Activated CD4-positive, alpha-beta T cell treated with anti-CD3 and anti-CD28 coated beads, Interleukin-2, amount 10 ng/mL, durations not matched to agents 24 days and 14 days (primary cell): ENCODE data around the gene DIP2C. TPM values are rescaled to one million over a fixed set of nuclear protein-coding genes. Genes with fewer than 3 reads are reported as not detected.

Experiments used
- DNase-seq: peaks from one replicate; pipeline ENCODE4 v3.0.0; 2022
- H3K27ac Mint-ChIP-seq: one replicate; pipeline ENCODE4 v1.8.0; 2022; ENCODE audit warnings: mild to moderate bottlenecking, mixed read lengths
- H3K27me3 Mint-ChIP-seq: one replicate; pipeline ENCODE4 v1.8.0; 2022; ENCODE audit warnings: mixed read lengths
- H3K36me3 Mint-ChIP-seq: one replicate; pipeline ENCODE4 v1.8.0; 2022; ENCODE audit warnings: low read depth, mild to moderate bottlenecking, mixed read lengths
- H3K4me1 Mint-ChIP-seq: one replicate; pipeline ENCODE4 v1.8.0; 2021; ENCODE audit warnings: mixed read lengths
- H3K4me3 Mint-ChIP-seq: one replicate; pipeline ENCODE4 v1.8.0; 2022; ENCODE audit warnings: mild to moderate bottlenecking, moderate library complexity, mixed read lengths
- H3K9me3 Mint-ChIP-seq: one replicate; pipeline ENCODE4 v1.8.0; 2021; ENCODE audit warnings: mixed read lengths
- intact Hi-C: fragments of 100-400 bp; cut with micrococcal nuclease; formaldehyde crosslinking; loops from one replicate; pipeline ENCODE4 v1.15.1; 2023
- total RNA-seq: library from RNA; stranded (reverse); gene quantifications from 2 replicates; pipeline ENCODE4 v1.2.3, GENCODE V29; 2022

Gene DIP2C
- total RNA-seq, 1 donor from 2014 or later: 1.4 TPM

DNA sequence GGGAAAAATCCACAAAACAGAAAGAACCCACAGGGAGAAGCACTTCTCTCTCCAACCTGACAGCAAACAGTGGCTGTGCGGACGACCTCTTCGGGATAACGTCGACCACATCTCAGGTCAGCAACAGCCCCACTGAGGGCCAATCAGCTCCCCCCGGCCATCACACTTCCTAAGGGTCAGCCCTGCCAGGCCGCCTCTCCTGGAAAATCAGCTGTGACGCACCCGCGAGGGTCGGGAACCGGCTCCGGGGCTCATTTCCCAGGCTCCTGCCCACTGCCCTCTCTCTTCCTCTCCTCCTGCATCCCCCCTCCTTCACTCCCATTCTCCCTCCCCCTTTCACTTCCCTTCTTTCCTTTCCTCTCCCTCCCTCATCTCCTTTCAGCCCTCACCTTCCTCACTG lies 118.3 kb downstream of the DIP2C start:
- Mint-ChIP-seq H3K27me3 (peaks cover 4% of the 10 kb centered on the region), H3K4me3 (no peak overlapping the region), H3K36me3 (no peaks in the 10 kb centered on the region), H3K27ac (no peak overlapping the region), H3K4me1 (no peaks in the 10 kb centered on the region), H3K9me3 (no peaks in the 10 kb centered on the region)
- DNase-seq: no peak
- intact Hi-C loops: no loop called here

GRCh38 chr10:570628-571163 lies 118.8 kb downstream of the DIP2C start:
- Mint-ChIP-seq H3K27me3 (peaks cover 4% of the 10 kb centered on the region), H3K27ac (no peak overlapping the region), H3K9me3 (no peaks in the 10 kb centered on the region), H3K4me3 (no peak overlapping the region), H3K36me3 (no peaks in the 10 kb centered on the region), H3K4me1 (no peaks in the 10 kb centered on the region)
- intact Hi-C loops: no loop called here
- DNase-seq: no peak

- Mint-ChIP-seq H3K36me3 (no peaks in the 10 kb centered on the region), H3K4me3 (no peak overlapping the region), H3K27ac (no peak overlapping the region), H3K4me1 (no peaks in the 10 kb centered on the region), H3K9me3 (no peaks in the 10 kb centered on the region), H3K27me3 (peaks cover 4% of the 10 kb centered on the region)
- no peak for DNase-seq
- intact Hi-C loops: no loop called here
These were observed 119.4 kb downstream of the DIP2C start for GRCh38 chr10:569961-570627.

DNA sequence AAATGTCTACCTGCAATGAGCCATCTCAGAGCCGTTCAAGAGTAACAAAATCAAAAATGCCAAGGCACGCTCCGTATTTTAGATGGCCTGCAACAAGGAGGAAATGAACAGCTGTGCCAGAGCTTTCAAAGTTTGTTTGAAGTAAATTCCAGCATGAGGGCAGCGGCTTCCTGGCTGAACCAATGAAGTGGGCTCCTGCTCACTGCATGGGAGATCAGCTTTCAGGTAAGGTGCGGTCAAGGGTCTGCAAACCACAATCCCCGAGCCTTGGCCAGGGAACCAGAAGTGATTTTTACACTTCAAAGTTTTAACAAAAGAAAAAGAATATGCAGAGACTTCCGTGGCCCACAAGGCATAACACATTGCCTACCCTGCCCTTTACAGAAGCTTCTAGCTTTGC lies 120.6 kb downstream of the DIP2C start:
- peaks cover 6% of the 10 kb centered on the region for H3K9me3 Mint-ChIP-seq

DNA sequence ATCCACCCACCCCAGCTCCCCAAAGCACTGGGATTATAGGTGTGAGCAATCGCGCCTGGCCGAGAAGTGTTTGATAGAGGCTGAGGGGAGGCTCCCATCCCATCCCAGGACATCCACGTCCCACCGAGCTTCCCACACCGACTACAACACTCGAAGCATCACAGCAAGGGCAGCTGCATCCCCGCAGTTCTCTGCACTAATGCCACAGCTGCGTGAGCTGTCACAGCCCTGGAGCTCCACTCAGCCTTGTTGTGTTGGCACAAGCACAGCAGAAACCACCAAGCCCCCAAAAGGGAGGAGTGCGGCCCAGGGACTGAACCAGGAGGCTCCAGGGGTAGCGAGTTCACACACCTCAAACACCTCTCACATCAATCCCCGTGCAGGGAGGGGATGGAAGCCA lies 121.6 kb downstream of the DIP2C start:
- intact Hi-C loops: no loop called here
- no peak for DNase-seq
- Mint-ChIP-seq H3K27ac (no peak overlapping the region), H3K36me3 (no peaks in the 10 kb centered on the region), H3K9me3 (peaks cover 8% of the 10 kb centered on the region), H3K4me3 (no peak overlapping the region), H3K4me1 (no peaks in the 10 kb centered on the region), H3K27me3 (peaks cover 4% of the 10 kb centered on the region)

More for the DNA sequence above, 120.6 kb downstream of the DIP2C start:
- Mint-ChIP-seq H3K27ac (no peak overlapping the region), H3K4me1 (no peaks in the 10 kb centered on the region), H3K27me3 (peaks cover 4% of the 10 kb centered on the region), H3K36me3 (no peaks in the 10 kb centered on the region), H3K4me3 (no peak overlapping the region)
- DNase-seq: no peak
- intact Hi-C loops: no loop called here

- peaks cover 8% of the 10 kb centered on the region for H3K9me3 Mint-ChIP-seq
- H3K4me3 Mint-ChIP-seq: no peak overlapping the region
- no peak overlapping the region for H3K27ac Mint-ChIP-seq
- intact Hi-C loops: no loop called here
- no peaks in the 10 kb centered on the region for H3K36me3 Mint-ChIP-seq
- DNase-seq: no peak
- no peaks in the 10 kb centered on the region for H3K4me1 Mint-ChIP-seq
- H3K27me3 Mint-ChIP-seq: no peaks in the 10 kb centered on the region
These were observed 123.1 kb downstream of the DIP2C start for GRCh38 chr10:566241-566885.

- Mint-ChIP-seq H3K4me3 (no peak overlapping the region), H3K9me3 (peaks cover 8% of the 10 kb centered on the region), H3K36me3 (no peaks in the 10 kb centered on the region), H3K27ac (no peak overlapping the region), H3K27me3 (no peaks in the 10 kb centered on the region), H3K4me1 (no peaks in the 10 kb centered on the region)
- intact Hi-C loops: no loop called here
- no peak for DNase-seq
These were observed 123.8 kb downstream of the DIP2C start for GRCh38 chr10:565676-566075.

DNA sequence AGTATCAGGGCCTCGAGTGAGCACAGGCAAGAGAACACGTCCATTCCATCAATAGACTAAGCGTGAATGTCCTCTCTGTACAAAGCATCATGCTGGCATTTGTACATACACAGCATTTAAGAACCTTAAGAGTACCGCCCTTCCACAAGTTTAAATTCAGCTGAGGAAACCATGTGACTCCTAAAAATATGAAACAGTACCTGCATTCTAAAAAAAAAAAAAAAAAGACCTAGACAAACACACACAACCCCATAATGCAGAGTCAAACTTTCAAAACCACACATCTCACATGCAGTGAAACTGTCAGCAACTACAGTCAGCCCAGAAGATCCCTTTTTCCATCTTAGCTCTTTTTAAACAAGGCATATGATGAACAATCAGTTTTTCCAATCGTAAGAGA lies 124.3 kb downstream of the DIP2C start:
- DNase-seq: no peak
- H3K36me3 Mint-ChIP-seq: no peaks in the 10 kb centered on the region
- H3K9me3 Mint-ChIP-seq: peaks cover 8% of the 10 kb centered on the region
- H3K27ac Mint-ChIP-seq: no peak overlapping the region
- intact Hi-C loops: no loop called here
- no peaks in the 10 kb centered on the region for H3K27me3 Mint-ChIP-seq
- no peaks in the 10 kb centered on the region for H3K4me1 Mint-ChIP-seq
- H3K4me3 Mint-ChIP-seq: no peak overlapping the region

GRCh38 chr10:563827-564226 lies 125.6 kb downstream of the DIP2C start:
- DNase-seq: no peak
- no peak overlapping the region for H3K27ac Mint-ChIP-seq
- no peaks in the 10 kb centered on the region for H3K36me3 Mint-ChIP-seq
- H3K27me3 Mint-ChIP-seq: no peaks in the 10 kb centered on the region
- peaks cover 8% of the 10 kb centered on the region for H3K9me3 Mint-ChIP-seq
- no peak overlapping the region for H3K4me3 Mint-ChIP-seq
- intact Hi-C loops: no loop called here
- no peaks in the 10 kb centered on the region for H3K4me1 Mint-ChIP-seq

- Mint-ChIP-seq H3K4me3 (no peak overlapping the region), H3K27me3 (no peaks in the 10 kb centered on the region), H3K27ac (no peak overlapping the region), H3K4me1 (no peaks in the 10 kb centered on the region), H3K9me3 (peaks cover 8% of the 10 kb centered on the region), H3K36me3 (no peaks in the 10 kb centered on the region)
- DNase-seq: no peak
- intact Hi-C loops: no loop called here
These were observed 127.3 kb downstream of the DIP2C start for GRCh38 chr10:562142-562541.

GRCh38 chr10:561721-562120 lies 127.7 kb downstream of the DIP2C start:
- H3K9me3 Mint-ChIP-seq: peaks cover 8% of the 10 kb centered on the region
- intact Hi-C loops: no loop called here
- no peaks in the 10 kb centered on the region for H3K4me1 Mint-ChIP-seq
- no peaks in the 10 kb centered on the region for H3K36me3 Mint-ChIP-seq
- H3K27ac Mint-ChIP-seq: no peak overlapping the region
- H3K4me3 Mint-ChIP-seq: no peak overlapping the region
- no peaks in the 10 kb centered on the region for H3K27me3 Mint-ChIP-seq
- no peak for DNase-seq

DNA sequence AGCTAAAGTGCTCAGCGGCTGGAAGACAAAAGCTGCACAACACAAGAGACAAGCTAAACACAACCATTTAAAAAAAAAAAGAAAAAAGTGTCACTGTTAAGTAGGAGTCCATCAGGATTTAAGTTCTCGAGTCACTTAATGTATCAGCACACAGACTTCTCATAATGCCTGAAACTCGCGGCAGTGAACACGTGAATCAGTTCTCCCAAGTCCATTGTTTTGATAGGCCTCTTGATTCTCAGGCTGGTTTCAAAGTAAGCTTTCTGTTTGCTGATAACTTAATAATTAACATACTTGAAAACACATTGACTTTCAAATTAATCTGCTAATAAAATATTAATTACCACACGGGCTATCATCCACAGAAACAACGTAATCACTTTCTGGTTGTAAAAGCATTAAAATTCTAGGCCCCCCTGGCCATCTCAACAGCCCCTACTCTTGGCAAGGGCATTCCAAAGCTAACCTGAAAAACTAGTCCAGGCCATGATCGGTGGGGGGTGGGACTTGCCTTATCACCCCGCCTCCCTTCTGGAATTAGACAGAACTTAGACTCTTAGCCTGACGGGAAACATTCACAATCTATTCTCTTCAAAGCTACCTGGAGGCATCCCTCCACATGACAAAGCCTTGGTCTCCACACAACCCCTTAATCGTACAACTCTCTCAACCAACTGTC lies 129.0 kb downstream of the DIP2C start:
- Mint-ChIP-seq H3K4me3 (no peak overlapping the region), H3K27me3 (no peaks in the 10 kb centered on the region), H3K4me1 (no peaks in the 10 kb centered on the region), H3K9me3 (peaks cover 8% of the 10 kb centered on the region), H3K36me3 (no peaks in the 10 kb centered on the region), H3K27ac (no peak overlapping the region)
- DNase-seq: no peak
- intact Hi-C loops: no loop called here

DNA sequence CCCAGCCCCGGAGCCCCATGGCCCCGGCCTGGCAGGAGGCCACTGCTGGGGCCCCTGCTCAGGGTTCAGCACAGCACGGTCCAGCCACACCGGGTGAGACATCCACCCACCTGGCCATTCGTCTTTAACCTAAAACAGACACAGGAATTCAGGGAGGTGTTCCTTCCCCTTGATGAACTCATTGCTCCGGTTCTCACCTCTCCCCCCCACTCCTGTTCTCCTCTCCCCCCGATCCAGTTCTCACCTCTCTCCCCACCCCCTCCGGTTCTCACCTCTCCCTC lies 129.8 kb downstream of the DIP2C start:
- peaks cover 8% of the 10 kb centered on the region for H3K9me3 Mint-ChIP-seq
- H3K4me3 Mint-ChIP-seq: no peak overlapping the region
- no peak for DNase-seq
- H3K4me1 Mint-ChIP-seq: no peaks in the 10 kb centered on the region
- no peaks in the 10 kb centered on the region for H3K27me3 Mint-ChIP-seq
- intact Hi-C loops: no loop called here
- H3K36me3 Mint-ChIP-seq: no peaks in the 10 kb centered on the region
- no peak overlapping the region for H3K27ac Mint-ChIP-seq

DNA sequence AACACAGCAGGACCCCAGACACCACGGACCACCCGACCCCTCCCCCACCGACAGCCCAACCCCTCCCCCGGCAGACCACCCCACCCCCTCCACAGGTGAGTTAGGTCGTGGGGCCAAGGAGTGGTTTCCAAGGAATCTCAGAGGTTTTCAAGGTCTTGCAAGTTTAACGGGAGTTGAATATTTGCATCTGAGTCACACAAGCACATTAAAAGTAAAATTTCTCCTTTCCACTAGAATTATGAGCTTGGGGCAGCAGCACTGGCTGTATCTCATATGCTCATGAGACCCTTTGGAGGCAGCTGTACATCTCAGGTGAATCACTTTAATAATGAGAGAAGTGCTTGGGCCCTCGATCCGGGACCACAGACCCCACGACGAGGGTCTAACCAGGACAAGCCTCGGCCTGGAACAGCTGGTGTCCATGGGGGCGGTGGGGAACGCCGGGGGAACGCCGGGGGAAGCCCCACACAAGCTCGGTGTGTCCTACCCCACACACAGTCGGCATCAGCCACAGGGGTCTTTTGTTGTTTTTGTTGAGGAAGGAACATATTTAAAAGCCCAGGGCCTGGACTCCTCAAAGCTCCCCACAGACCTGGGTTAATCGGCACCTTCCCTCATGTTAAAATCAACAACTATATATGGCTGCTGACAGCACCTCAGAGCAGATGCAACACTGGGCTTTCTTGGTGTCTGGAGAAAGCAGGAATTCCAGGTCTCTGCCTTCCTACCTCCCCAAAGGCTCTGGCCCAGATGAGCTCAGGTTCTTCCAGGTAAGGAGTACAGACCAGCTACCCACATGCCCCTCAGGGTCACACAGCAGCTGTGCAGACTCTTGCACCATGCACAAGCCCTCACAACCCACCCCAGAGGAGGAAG lies 130.3 kb downstream of the DIP2C start:
- Mint-ChIP-seq H3K4me1 (no peaks in the 10 kb centered on the region), H3K27me3 (no peaks in the 10 kb centered on the region), H3K9me3 (peaks cover 4% of the 10 kb centered on the region), H3K27ac (no peak overlapping the region), H3K4me3 (no peak overlapping the region), H3K36me3 (no peaks in the 10 kb centered on the region)
- intact Hi-C loops: no loop called here
- no peak for DNase-seq
